GM19468 (cell line): ENCODE measurements around the gene ALDH1L2.
"Not testable (repeated sequence)": the region's sequence is repeated elsewhere in the genome, so short reads cannot be mapped to it uniquely, and the experiment has no call there.

Experiments used
- ATAC-seq: cut with Tn5 transposase; IDR thresholded peaks from one replicate; pipeline ENCODE4 v1.9.1; 2021; ENCODE audit warnings: mild to moderate bottlenecking, moderate library complexity, moderate number of reproducible peaks; ENCODE audit not compliant: unreplicated experiment; ENCODE audit errors: extremely low read depth

The ALDH1L2 gene

GRCh38 chr12:104991565-104992128 is 92.6 kb downstream of the ALDH1L2 start:
- ATAC-seq, result no peak

GRCh38 chr12:104990950-104991349 is 93.3 kb downstream of the ALDH1L2 start:
- ATAC-seq, result no peak

- peak; percentile 86 for ATAC-seq
These were observed 98.0 kb downstream of the ALDH1L2 start, which contains the start of gene NOPCHAP1 for GRCh38 chr12:104986022-104986941. TSS of gene NOPCHAP1 (plus strand) at chr12:104986316. CDS start at chr12:104986353, 37 bp downstream.

- no peak for ATAC-seq
These were observed 99.1 kb downstream of the ALDH1L2 start for GRCh38 chr12:104985206-104985605.

GRCh38 chr12:104977688-104978087 is 106.6 kb downstream of the ALDH1L2 start:
- not testable (repeated sequence) for ATAC-seq

GRCh38 chr12:104976703-104977102 is 107.6 kb downstream of the ALDH1L2 start:
- ATAC-seq, result no peak

GRCh38 chr12:104975587-104976343 is 108.5 kb downstream of the ALDH1L2 start:
- ATAC-seq, result no peak

- ATAC-seq, result peak; percentile 95
These were observed 109.5 kb downstream of the ALDH1L2 start for GRCh38 chr12:104974626-104975290.

- no peak for ATAC-seq
These were observed 111.0 kb downstream of the ALDH1L2 start for GRCh38 chr12:104973250-104973649.

GRCh38 chr12:104971306-104971705 is 113.0 kb downstream of the ALDH1L2 start:
- no peak for ATAC-seq
